ENCODE results near the gene RPUSD3. TPM values are rescaled to one million over a fixed set of nuclear protein-coding genes. Genes with fewer than 3 reads are reported as not detected.
A peak's percentile ranks its signal among the peaks of the same experiment; 100 is the strongest.
"Not testable (repeated sequence)": the region's sequence is repeated elsewhere in the genome, so short reads cannot be mapped to it uniquely, and the experiment has no call there.

The RPUSD3 gene
- total and polyA plus RNA-seq, 9 of the 15 experiments (the other 6 are each of a cell fraction or from before 2014, with no cell fraction given): 13.8 to 99.0 (median 59.3) TPM

DNA sequence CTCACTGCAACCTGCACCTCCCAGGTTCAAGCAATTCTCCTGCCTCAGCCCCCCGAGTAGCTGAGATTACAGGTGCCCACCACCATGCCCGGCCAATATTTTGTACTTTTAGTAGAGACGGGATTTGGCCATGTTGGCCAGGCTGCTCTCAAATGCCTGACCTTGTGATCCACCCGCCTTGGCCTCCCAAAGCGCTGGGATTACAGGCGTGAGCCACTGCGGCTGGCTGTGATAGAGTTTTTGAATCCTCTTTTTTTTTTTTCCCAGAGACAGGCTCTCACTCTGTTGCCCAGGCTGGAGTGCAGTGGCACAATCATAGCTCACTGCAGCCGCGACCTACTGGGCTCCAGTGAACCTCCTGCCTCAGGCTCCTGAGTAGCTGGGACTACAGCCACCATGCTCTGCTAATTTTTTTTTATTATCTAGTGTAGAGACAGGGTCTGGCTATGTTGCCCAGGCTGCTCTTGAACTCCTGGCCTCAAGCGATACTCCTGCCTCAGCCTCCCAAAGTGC, 21.4 kb upstream of the RPUSD3 start:
- H2AFZ ChIP-seq (ENCODE audit: low read depth, low read length); H3K27ac ChIP-seq (ENCODE audit: extremely low read depth, low read depth, low read length); H3K79me2 ChIP-seq (ENCODE audit: control insufficient read depth, insufficient read depth, low read length); ATAC-seq; FAIRE-seq; DNase-seq (ENCODE audit: extremely low read depth in 1 of 4, low spot score in 3 of 4); H4K20me1 ChIP-seq (replicated peaks; ENCODE audit: control insufficient read depth, insufficient read depth, low read length); H3K9me1 ChIP-seq (ENCODE audit: control insufficient read depth, insufficient read depth, low read length); H3K27me3 ChIP-seq (ENCODE audit: control insufficient read depth in 2 of 2, insufficient read depth in 2 of 2, low read length in 2 of 2); BruUV-seq (replicated peaks); intact Hi-C loops (cut with micrococcal nuclease); H3K4me2 ChIP-seq (ENCODE audit: insufficient read depth, low read length); H3K36me3 ChIP-seq (ENCODE audit: control insufficient read depth, insufficient read depth, low read length); H3K9me3 ChIP-seq (replicated peaks; ENCODE audit: control insufficient read depth, insufficient read depth, low read depth, low read length); in situ Hi-C loops (cut with MboI); H3K4me3 ChIP-seq: not testable (repeated sequence)
- ChIA-PET POLR2A (interaction anchor here (0.6 to 1.2 kb wide), 2 partner anchors 61 to 498 kb away, joined by 3 to 4 read pairs; no protein-coding TSS in a partner anchor), CTCF (ENCODE audit: low intra/inter-chr PET ratio) (interaction anchor here (1.0 kb wide), 1 partner anchor 176 kb away, joined by 3 read pairs; no protein-coding TSS in a partner anchor)
- Histone ChIP-seq H3K9ac (ENCODE audit: insufficient read depth in 1 of 2, low read depth in 2 of 2, low read length in 2 of 2) (peak overlapping the region in 1 of 2 experiments; percentile 36; a peak in 2 of 4 replicates), H3K4me1 (replicated peaks in 1 of 2; ENCODE audit: control insufficient read depth in 2 of 2, insufficient read depth in 2 of 2, low read length in 2 of 2) (peaks cover 6 to 24% of the 10 kb centered on the region in 2 experiments; a peak in 4 of 5 replicates)
- 71% methylated on average over 10 of the region's 10 CpGs for WGBS (ENCODE audit: insufficient coverage, low coverage, missing lambda C conversion rate)

DNA sequence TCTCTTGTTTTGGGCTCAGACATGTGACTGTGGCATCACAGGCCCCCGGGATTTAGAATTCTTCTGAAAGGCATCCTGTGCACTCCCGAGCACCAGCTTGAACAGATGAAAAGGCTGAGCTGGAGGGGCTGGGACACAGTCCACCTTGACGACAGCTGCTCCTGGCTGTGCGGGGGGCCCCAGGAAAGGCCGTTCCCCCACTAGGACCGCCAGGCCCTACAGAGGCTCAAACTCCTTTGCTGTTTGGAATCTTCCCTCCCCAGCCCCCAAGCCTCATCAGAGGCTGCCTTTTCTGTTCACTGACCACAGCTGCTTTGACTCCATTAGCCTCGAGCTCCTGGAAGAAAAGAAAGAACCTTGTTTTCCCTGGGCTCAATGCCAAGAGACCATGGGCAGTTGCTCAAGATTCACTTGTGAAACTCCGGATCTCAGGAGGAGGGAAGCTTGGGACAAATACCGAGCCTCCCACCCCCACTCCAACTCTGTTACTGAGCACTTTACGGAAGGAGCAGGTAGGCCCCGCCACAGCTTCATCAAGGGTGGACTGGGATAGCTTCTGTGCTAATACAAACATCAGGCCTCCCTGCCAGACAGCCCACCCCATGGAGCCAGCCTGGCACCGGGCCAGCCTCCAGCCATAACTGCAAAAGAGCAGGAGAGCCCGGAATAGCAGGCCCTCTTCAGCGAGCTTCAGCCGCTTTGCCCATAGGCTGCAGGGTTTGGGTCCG, 20.6 kb upstream of the RPUSD3 start:
- no peaks in the 10 kb centered on the region for H3K27me3 ChIP-seq (ENCODE audit: control insufficient read depth in 2 of 2, insufficient read depth in 2 of 2, low read length in 2 of 2)
- no TSS peak for BruUV-seq (replicated peaks)
- no peaks in the 10 kb centered on the region for H3K9me3 ChIP-seq (replicated peaks; ENCODE audit: control insufficient read depth, insufficient read depth, low read depth, low read length)
- intact Hi-C loops (cut with micrococcal nuclease) (loop anchor here (5.0 kb wide), 2 partner anchors 53 to 68 kb away; partner anchors contain the start of genes CRELD1 and IL17RC), in situ Hi-C loops (cut with MboI) (no loop called here)
- POLR2A ChIA-PET: interaction anchor here (0.6 to 1.2 kb wide), 4 partner anchors 16 to 497 kb away, joined by 3 to 4 read pairs (median 4); partner anchors contain the start of gene SEC13
- WGBS (ENCODE audit: insufficient coverage, low coverage, missing lambda C conversion rate): 68% methylated on average over 16 of the region's 16 CpGs
- CTCF ChIA-PET (ENCODE audit: low intra/inter-chr PET ratio): interaction anchor here (1.0 kb wide), 1 partner anchor 177 kb away, joined by 3 read pairs; no protein-coding TSS in a partner anchor
- no peaks in the 10 kb centered on the region for H4K20me1 ChIP-seq (replicated peaks; ENCODE audit: control insufficient read depth, insufficient read depth, low read length)
- H3K9ac ChIP-seq (ENCODE audit: insufficient read depth in 1 of 2, low read depth in 2 of 2, low read length in 2 of 2): peak overlapping the region in 1 of 2 experiments; percentile 7; a peak in 1 of 4 replicates
- no peak overlapping the region for H3K4me2 ChIP-seq (ENCODE audit: insufficient read depth, low read length)
- peak overlapping the region; percentile 47 for H2AFZ ChIP-seq (ENCODE audit: low read depth, low read length)
- no peak for DNase-seq (ENCODE audit: extremely low read depth in 1 of 4, low spot score in 3 of 4)
- no peak overlapping the region for H3K4me3 ChIP-seq
- no peak overlapping the region for H3K27ac ChIP-seq (ENCODE audit: extremely low read depth, low read depth, low read length)
- H3K36me3 ChIP-seq (ENCODE audit: control insufficient read depth, insufficient read depth, low read length): no peaks in the 10 kb centered on the region
- H3K79me2 ChIP-seq (ENCODE audit: control insufficient read depth, insufficient read depth, low read length): no peaks in the 10 kb centered on the region
- no peak for ATAC-seq
- H3K9me1 ChIP-seq (ENCODE audit: control insufficient read depth, insufficient read depth, low read length): no peaks in the 10 kb centered on the region
- peaks cover 6 to 30% of the 10 kb centered on the region in 2 experiments; a peak in 4 of 5 replicates for H3K4me1 ChIP-seq (replicated peaks in 1 of 2; ENCODE audit: control insufficient read depth in 2 of 2, insufficient read depth in 2 of 2, low read length in 2 of 2)
- TF ChIP-seq CEBPB (tag; IDR thresholded peaks at IDR 0.05) (peak; percentile 40; the same call in 1 of the 2 replicates), NFIC (IDR thresholded peaks at IDR 0.05) (peak; percentile 75), ZBTB8A (IDR thresholded peaks at IDR 0.05; ENCODE audit: partially characterized antibody) (no peak)
- no peak for FAIRE-seq

All from K562 (cell line).